ENCODE data around the gene TMEM40. TPM values are rescaled to one million over a fixed set of nuclear protein-coding genes. Genes with fewer than 3 reads are reported as not detected.
"Not testable (repeated sequence)": the region's sequence is repeated elsewhere in the genome, so short reads cannot be mapped to it uniquely, and the experiment has no call there.

The TMEM40 gene
- total RNA-seq, 1 experiment from 2014 or later = not detected

DNA sequence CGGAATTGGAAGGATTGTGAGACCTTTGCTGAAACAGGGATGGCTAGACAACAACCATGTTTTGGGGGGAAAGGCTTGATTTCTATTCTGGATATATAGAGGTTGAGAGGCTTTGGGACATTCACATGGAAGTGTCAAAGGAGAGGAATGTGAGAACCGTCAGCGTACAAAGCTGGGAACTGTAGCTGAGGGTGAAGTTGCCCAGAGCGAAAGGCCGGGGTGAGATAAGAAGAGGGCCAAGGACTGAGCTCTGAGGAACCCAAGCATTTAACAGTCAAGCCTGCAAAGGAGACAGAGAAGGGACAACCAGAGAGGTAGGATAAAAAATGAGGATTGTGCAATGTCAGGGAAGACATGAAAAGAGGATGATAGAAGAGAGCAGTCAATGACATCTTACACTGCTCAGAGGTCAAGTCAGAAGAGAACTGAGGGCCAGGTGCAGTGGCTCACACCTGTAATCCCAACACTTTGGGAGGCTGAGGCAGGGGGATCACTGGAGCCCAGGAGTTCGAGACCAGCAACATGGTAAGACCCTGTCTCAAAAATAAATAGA, 53.6 kb downstream of the TMEM40 start:
- in situ Hi-C loops (cut with HindIII; ENCODE audit: low pct_unique_long_range_greater_than_20kb, low sequenced_read_pairs) = no loop called here
- DNase-seq (ENCODE audit: low read depth) = no peak

DNA sequence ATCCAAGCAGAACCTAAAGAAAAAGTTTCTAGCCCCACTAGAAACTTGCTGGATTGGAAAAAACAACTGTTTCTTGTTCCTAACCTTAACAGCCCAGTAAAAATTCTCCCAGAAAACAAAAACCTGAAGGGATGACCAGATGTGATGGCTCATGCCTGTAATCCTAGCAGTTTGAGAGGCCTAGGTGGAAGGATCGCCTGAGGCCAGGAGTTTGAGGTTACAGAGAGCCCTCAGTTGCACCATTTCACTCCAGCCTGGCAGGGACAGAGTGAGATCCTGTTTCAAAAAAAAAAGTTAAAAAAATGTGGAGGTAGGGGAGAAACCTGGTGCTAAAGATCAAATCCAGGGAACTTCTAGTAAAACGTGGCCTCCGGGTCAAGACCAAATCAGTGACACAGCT, 56.6 kb downstream of the TMEM40 start:
- in situ Hi-C loops (cut with HindIII; ENCODE audit: low pct_unique_long_range_greater_than_20kb, low sequenced_read_pairs) = no loop called here
- DNase-seq (ENCODE audit: low read depth) = no peak

DNA sequence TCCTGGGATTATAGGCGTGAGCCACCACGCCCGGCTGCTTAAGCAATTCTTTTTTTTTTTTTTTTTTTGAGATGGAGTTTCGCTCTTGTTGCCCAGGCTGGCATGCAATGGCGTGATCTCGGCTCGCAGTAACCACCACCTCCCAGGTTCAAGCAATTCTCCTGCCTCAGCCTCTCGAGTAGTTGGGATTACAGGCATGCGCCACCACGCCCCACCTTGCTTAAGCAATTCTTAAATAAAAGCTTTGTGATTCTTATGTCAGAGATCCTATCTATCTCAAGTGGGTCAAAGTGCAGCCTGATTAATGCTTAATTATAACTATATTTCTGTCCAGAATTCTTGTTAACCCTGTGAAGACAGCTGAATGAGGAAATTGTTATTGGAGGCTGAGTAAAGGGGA, 57.5 kb downstream of the TMEM40 start:
- DNase-seq (ENCODE audit: low read depth); in situ Hi-C loops (cut with HindIII; ENCODE audit: low pct_unique_long_range_greater_than_20kb, low sequenced_read_pairs): not testable (repeated sequence)

DNA sequence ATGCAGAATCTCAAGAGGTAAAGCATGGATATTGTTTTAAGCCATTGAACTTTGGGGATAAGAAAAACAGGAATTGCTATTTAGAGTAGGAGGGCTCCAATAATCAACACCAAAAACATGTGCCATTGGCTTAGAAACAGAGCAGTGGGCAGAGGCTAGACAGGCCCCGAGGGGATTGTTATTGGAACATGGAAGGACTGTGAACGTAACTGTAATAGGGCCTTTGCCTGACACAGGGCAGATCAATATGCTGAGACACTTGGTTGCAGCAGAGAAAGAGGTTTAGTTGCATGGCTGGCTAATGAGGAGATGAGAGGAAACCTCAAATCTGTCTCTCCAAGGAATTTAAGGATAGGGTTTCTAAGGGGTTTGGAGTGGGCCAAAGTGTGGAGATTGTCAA, 58.3 kb downstream of the TMEM40 start:
- in situ Hi-C loops (cut with HindIII; ENCODE audit: low pct_unique_long_range_greater_than_20kb, low sequenced_read_pairs) = no loop called here

DNA sequence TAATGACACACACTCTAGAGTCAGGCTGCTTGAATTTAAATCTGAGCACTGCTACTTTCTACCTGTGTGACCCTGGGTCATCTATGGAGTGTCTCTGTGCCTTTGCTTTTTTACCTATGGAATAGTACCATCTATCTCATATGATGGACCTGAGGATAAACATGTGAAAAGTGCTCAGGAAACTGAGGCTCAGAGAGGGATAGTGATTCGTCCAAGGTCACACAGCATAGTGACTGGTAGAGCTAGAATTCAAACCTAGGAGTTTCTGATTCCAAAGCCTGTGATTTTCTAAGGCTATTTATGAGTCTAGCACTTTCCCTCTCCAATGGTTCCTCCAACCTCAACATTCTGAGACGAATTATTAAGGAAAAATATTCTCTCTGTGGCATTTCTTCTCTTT, 63.1 kb downstream of the TMEM40 start:
- no peak for DNase-seq (ENCODE audit: low read depth)
- in situ Hi-C loops (cut with HindIII; ENCODE audit: low pct_unique_long_range_greater_than_20kb, low sequenced_read_pairs) = no loop called here

More for the DNA sequence above, 58.3 kb downstream of the TMEM40 start:
- no peak for DNase-seq (ENCODE audit: low read depth)

DNA sequence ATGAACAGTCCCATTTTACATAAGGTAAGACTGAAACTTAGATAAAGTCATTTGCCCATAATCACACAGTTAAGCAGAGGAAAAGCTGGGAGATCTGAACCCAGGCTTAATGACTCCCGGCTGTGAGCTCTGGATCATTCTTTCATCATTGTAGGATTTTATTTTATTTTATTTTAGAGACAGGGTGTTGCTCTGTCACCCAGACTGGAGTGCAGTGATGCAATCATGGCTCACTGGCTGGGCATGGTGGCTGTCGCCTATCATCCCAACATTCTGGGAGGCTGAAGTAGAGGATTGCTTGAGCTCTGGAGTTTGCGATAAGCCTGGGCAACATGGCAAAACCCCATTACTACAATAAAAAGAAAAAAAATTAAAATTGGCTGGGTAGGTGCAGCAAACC, 63.9 kb downstream of the TMEM40 start:
- in situ Hi-C loops (cut with HindIII; ENCODE audit: low pct_unique_long_range_greater_than_20kb, low sequenced_read_pairs) = no loop called here
- DNase-seq (ENCODE audit: low read depth) = no peak

DNA sequence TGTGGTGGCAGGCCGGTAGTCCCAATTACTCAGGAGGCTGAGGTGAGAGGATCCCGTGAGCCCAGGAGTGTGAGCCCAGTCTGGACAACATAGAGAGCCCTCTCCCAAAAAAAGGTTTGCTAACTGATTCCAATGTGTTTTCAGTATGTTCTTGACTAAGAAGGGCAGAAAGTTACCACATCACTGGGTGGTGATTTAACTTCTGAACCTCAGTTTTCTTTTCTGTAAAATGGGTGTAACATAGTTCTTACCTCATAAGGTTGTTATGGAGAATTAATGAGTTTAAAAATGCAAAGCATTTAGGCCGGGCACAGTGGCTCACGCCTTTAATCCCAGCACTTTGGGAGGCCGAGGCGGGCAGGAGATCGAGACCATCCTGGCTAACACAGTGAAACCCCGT, 66.6 kb downstream of the TMEM40 start:
- in situ Hi-C loops (cut with HindIII; ENCODE audit: low pct_unique_long_range_greater_than_20kb, low sequenced_read_pairs) = no loop called here

DNA sequence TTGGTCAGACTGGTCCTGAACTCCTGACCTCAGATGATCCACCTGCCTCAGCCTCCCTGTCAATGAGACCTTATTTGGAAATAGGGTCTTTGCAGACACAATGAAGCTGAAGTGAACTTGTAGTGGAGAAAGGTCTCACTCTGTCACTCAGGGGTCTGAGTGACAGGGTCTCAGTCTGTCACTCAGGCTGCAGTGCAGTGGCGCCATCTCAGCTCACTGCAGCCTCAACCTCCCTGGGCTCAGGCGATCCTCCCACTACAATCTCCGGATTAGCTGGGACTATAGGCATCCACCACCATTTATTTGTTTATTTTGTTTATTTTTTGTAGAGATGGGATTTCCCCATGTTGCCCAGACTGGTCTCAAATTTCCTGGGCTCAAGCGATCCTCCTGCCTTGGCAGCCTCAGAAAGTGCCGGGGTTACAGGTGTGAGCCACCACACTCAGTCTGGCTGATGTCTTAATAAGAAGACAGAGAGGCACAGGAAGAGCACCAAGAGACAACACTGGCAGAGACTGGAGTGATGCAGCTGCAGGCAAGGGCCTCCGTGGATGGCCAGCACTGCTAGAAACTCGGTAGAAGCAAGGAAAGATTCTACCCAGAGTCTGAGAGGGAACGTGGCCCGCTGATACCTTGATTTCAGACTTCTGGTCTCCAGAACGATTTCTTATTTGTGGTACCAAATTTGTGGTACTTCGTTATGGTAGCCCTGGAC, 68.9 kb downstream of the TMEM40 start:
- in situ Hi-C loops (cut with HindIII; ENCODE audit: low pct_unique_long_range_greater_than_20kb, low sequenced_read_pairs) = no loop called here
- no peak for DNase-seq (ENCODE audit: low read depth)

More for the DNA sequence above, 66.6 kb downstream of the TMEM40 start:
- no peak for DNase-seq (ENCODE audit: low read depth)

DNA sequence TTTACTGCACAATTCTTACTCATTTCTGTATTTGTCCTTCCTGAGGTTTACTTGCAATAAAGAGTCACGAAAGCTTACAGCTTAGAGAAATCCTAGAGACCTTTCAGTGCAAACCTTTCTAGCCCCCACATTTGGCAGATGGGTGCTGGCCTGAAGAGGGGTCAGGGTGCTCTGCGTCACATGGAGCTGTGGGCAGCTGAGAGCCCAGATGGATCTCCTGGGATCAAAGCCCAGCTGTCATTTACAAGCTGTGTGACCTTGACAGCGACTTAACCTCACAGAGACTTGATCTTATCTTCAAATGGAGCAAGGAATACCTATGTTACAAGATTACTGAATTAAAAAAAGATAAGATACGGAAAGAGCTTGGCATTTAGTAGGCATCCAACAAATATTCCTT, 71.1 kb downstream of the TMEM40 start:
- in situ Hi-C loops (cut with HindIII; ENCODE audit: low pct_unique_long_range_greater_than_20kb, low sequenced_read_pairs) = no loop called here
- DNase-seq (ENCODE audit: low read depth) = no peak

DNA sequence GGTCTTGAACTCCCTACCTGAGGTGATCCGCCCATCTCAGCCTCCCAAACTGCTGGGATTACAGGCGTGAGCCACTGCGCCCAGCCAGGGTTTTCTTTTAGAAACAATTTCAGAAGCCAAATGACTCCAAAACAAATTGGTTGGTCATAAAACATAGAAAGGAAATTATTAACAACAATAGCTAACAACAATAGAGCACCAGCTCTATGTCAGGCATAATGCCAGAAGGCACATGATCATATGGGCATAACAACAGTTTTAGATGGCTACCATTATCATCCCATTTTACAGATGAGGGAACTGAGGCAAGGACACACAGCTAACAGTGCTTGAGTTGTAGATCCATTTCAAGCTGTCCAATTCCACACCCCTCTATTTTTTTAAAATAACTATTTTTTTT, 73.0 kb downstream of the TMEM40 start:
- in situ Hi-C loops (cut with HindIII; ENCODE audit: low pct_unique_long_range_greater_than_20kb, low sequenced_read_pairs) = no loop called here
- DNase-seq (ENCODE audit: low read depth) = no peak

Other genes with a start within 250 kb of the TMEM40 start
- gene MKRN2OS, start 213.8 kb downstream of the TMEM40 start, total RNA-seq (2014; rRNA removed; shearing (Covaris generic); ENCODE audit: low replicate concordance) = not detected in 2 replicates
- 20.3 and 22.3 TPM in 2 replicates for gene MKRN2, start 202.2 kb downstream of the TMEM40 start, total RNA-seq (2014; rRNA removed; shearing (Covaris generic); ENCODE audit: low replicate concordance)
- gene RAF1, start 95.1 kb downstream of the TMEM40 start, total RNA-seq (2014; rRNA removed; shearing (Covaris generic); ENCODE audit: low replicate concordance) = 59.0 and 67.3 TPM in 2 replicates
- not detected in 2 replicates for gene CAND2, start 37.4 kb upstream of the TMEM40 start, total RNA-seq (2014; rRNA removed; shearing (Covaris generic); ENCODE audit: low replicate concordance)
- 1,005 and 1,130 TPM in 2 replicates for gene RPL32, start 82.3 kb upstream of the TMEM40 start, total RNA-seq (2014; rRNA removed; shearing (Covaris generic); ENCODE audit: low replicate concordance)